IgD-negative memory B cell (primary cell): ENCODE results near the gene GALNT9. TPM values are rescaled to one million over a fixed set of nuclear protein-coding genes. Genes with fewer than 3 reads are reported as not detected.
A peak's percentile ranks its signal among the peaks of the same experiment; 100 is the strongest.

Source experiments
- H3K27ac Mint-ChIP-seq, 3 donors: one replicate each; pipeline ENCODE4 v1.8.0; 2020 to 2022; ENCODE audit warnings: mild to moderate bottlenecking in 3 of 3, mixed read lengths in 3 of 3, moderate library complexity in 1 of 3
- H3K27me3 Mint-ChIP-seq: one replicate; pipeline ENCODE4 v1.8.0; 2021; ENCODE audit warnings: mixed read lengths
- H3K36me3 Mint-ChIP-seq: one replicate; pipeline ENCODE4 v1.8.0; 2020; ENCODE audit warnings: mild to moderate bottlenecking, mixed read lengths
- H3K4me1 Mint-ChIP-seq, 3 donors: one replicate each; pipeline ENCODE4 v1.8.0; 2020 to 2022; ENCODE audit warnings: mixed read lengths in 3 of 3, mild to moderate bottlenecking in 1 of 3
- H3K4me3 Mint-ChIP-seq, 4 donors: one replicate each; pipeline ENCODE4 v1.8.0; 2020 to 2022; ENCODE audit warnings: mild to moderate bottlenecking in 4 of 4, mixed read lengths in 4 of 4, moderate library complexity in 3 of 4
- H3K9me3 Mint-ChIP-seq, 3 donors: one replicate each; pipeline ENCODE4 v1.8.0; 2020 to 2021; ENCODE audit warnings: mixed read lengths in 3 of 3, mild to moderate bottlenecking in 1 of 3
- polyA plus RNA-seq: library from polyadenylated mRNA; unstranded; fragments of 300-500 nt; fragmentation: Illumina TruSeq; gene quantifications from one replicate; pipeline ENCODE4 v1.2.3, GENCODE V29; 2021

GALNT9 gene
- polyA plus RNA-seq, 1 donor from 2014 or later: 1.5 TPM

- peak overlapping the region in 1 of 3 donors; percentile 95 for H3K27ac Mint-ChIP-seq
- H3K9me3 Mint-ChIP-seq: peaks cover 0 to 2% (median 0%) of the 10 kb centered on the region in 3 donors
- peaks cover 26% of the 10 kb centered on the region for H3K27me3 Mint-ChIP-seq
- no peaks in the 10 kb centered on the region for H3K36me3 Mint-ChIP-seq
- H3K4me1 Mint-ChIP-seq: peaks cover 0 to 8% (median 1%) of the 10 kb centered on the region in 3 donors
- no peak overlapping the region for H3K4me3 Mint-ChIP-seq
Measured at GRCh38 chr12:132282031-132282949, 47.1 kb downstream of the GALNT9 start.

DNA sequence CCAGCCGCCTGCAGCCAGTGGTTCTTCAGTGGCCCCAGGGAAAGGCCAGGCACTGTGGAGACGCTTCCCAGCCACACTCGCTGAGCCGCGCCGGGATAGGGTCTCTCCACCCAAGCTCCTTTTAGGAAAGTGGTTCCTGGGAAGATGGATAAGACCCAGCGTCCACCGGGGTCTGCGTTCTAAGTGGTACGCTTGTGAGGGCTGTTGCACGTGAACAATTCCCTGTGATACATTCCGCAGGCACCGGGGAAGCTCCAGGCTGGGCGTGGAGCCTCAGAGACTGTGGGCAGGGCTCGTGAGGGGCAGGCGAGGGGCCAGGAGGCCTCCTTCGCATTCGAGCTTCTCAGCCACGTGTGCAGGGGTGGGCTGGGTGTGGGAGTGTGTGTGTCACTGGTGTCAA, 48.4 kb downstream of the GALNT9 start:
- H3K36me3 Mint-ChIP-seq: no peaks in the 10 kb centered on the region
- peaks cover 0 to 8% (median 1%) of the 10 kb centered on the region in 3 donors for H3K4me1 Mint-ChIP-seq
- peaks cover 29% of the 10 kb centered on the region for H3K27me3 Mint-ChIP-seq
- H3K4me3 Mint-ChIP-seq: no peak overlapping the region
- H3K9me3 Mint-ChIP-seq: peaks cover 0 to 2% (median 0%) of the 10 kb centered on the region in 3 donors
- no peak overlapping the region for H3K27ac Mint-ChIP-seq

DNA sequence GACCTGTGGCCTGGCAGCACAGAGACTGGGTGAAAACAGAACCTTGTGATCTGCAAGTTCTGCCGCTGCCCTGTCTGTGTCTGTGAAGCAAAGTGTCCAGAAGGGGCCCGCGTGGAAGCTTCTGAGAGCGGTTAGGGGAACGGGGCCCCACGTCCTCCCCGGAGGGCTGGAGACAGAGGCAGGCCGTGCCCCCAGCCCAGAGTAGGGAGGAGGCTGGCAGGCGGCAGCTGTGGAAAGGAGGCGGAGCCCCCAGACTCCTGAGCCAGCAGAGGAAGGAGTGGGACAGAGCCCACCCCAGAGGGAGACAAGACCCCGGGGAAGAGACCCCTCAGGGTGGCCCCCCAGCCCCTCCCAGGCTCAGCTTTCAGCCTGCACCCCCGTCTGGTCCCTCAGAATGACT, 49.0 kb downstream of the GALNT9 start:
- peaks cover 0 to 7% (median 0%) of the 10 kb centered on the region in 3 donors for H3K4me1 Mint-ChIP-seq
- peak overlapping the region in 1 of 3 donors; percentile 46 for H3K27ac Mint-ChIP-seq
- peaks cover 29% of the 10 kb centered on the region for H3K27me3 Mint-ChIP-seq
- H3K9me3 Mint-ChIP-seq: peaks cover 0 to 2% (median 0%) of the 10 kb centered on the region in 3 donors
- H3K4me3 Mint-ChIP-seq: no peak overlapping the region
- no peaks in the 10 kb centered on the region for H3K36me3 Mint-ChIP-seq

DNA sequence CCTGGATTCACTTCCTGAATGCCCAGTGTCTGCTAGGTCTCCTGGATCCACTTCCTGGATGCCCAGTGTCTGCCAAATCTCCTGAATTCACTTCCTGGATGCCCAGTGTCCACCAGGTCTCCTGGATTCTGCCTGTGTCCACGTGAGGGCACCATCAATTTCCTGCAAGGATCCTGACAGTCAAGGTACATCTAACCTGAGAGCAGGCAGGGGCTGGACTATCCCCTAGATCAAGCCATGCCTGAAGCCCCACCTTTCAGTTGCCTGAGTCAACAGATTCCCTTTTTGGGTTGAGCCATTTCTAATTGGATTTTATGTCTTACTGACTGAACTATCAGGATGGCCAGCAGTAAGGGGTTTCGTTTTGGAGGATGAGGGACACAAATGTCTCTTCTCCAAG, 49.5 kb downstream of the GALNT9 start:
- H3K9me3 Mint-ChIP-seq: peaks cover 0 to 2% (median 0%) of the 10 kb centered on the region in 3 donors
- peaks cover 26% of the 10 kb centered on the region for H3K27me3 Mint-ChIP-seq
- H3K4me1 Mint-ChIP-seq: peaks cover 0 to 7% (median 0%) of the 10 kb centered on the region in 3 donors
- H3K4me3 Mint-ChIP-seq: no peak overlapping the region
- no peaks in the 10 kb centered on the region for H3K36me3 Mint-ChIP-seq
- no peak overlapping the region for H3K27ac Mint-ChIP-seq

DNA sequence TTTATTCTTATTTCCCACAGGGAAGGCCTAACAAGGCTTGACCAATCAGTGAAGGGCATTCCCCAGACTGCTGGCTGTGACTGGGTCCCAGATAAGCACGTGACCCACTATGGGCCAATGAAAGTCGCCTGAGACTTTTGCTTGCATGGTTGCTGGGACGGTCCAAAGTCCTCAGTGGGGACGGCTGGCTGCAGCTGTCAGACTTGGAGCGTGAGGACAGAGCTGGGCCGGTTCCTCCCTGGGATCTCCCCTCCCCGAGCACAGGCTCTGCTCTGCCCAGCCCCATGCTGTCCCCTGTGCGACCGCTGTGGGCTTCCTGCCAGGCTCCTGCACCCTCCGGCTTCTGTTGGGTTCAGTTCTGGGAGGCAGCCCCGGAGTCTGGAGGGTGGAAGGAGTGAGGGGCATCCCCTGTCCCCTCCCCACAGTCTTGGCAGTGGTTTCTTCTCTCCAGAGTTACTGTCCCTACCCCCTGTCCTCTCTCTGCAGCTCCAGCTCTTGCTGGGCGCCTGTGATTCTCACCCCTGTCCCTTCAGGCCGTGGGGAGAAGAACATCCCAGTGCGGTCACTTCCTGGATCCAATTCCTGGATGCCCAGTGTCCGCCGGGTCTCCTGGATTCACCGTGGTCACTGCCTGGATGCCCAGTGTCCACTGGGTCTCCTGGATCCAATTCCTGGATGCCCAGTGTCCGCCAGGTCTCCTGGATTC, 50.1 kb downstream of the GALNT9 start:
- Mint-ChIP-seq H3K4me3 (no peak overlapping the region), H3K9me3 (peaks cover 0 to 2% (median 0%) of the 10 kb centered on the region in 3 donors), H3K4me1 (peaks cover 0 to 6% (median 0%) of the 10 kb centered on the region in 3 donors), H3K27me3 (peaks cover 20% of the 10 kb centered on the region), H3K27ac (no peak overlapping the region), H3K36me3 (no peaks in the 10 kb centered on the region)

DNA sequence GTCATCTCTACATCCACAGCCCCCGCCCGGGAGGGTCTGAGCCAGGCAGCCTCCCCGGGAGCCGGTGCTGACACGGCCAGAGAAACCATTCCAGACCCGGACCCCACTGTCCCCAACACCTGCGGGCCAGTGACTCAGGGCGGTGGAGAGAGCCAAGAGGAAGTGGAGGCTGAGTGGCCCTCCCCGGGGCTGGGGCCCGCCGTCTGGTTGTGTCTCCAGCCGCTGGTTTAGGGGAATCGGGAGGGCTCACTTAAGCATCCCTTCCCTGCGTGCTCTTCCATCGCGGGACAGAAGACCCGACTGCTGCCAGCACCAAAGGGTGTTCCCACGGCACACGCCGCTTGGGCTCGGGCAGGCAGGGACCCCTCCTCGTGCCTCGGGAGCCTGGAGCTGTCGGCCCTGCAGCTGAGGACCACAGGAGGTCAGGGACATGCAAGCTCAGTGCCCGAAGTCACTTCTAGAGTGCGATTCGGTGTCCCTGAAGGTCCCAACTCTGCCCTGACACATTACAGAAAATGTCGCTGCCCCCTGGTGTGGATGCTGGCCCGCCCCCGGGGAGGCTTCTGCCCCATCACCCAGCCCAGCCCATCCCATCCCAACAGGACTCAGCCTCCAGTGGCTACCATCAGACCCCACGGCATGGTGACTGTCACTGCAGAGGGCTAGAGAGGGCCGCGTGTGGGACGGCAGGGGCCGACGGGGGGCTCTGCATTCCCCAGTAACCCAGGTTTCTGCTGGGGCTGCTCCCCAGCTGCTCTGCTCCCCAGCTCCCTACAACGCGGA, 50.8 kb downstream of the GALNT9 start:
- H3K27me3 Mint-ChIP-seq: peaks cover 17% of the 10 kb centered on the region
- no peak overlapping the region for H3K4me3 Mint-ChIP-seq
- H3K36me3 Mint-ChIP-seq: no peaks in the 10 kb centered on the region
- H3K27ac Mint-ChIP-seq: peak overlapping the region in 1 of 3 donors; percentile 16
- H3K4me1 Mint-ChIP-seq: no peaks in the 10 kb centered on the region
- no peaks in the 10 kb centered on the region for H3K9me3 Mint-ChIP-seq

DNA sequence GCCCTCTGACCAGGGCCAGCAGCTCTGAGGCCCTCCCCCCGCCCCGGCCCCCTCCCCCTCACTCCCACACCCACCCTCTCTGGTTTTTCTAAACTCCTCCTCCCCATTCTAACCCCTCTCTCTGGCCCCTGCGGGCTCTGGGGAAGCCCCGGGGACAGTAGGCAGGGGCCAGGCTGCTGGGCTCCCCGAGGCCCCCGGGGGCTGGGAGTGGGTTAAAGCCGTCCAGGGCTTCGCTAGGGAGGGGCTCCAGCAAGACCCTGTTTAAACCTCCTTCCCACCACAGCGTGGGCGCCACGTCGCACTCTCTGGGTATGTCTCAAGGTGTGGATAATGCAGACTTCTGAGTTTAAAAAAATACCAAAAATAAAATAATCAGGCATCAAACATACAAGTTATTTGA, 51.4 kb downstream of the GALNT9 start:
- Mint-ChIP-seq H3K4me1 (no peaks in the 10 kb centered on the region), H3K27me3 (peaks cover 17% of the 10 kb centered on the region), H3K4me3 (no peak overlapping the region), H3K36me3 (no peaks in the 10 kb centered on the region), H3K9me3 (no peaks in the 10 kb centered on the region), H3K27ac (no peak overlapping the region)

DNA sequence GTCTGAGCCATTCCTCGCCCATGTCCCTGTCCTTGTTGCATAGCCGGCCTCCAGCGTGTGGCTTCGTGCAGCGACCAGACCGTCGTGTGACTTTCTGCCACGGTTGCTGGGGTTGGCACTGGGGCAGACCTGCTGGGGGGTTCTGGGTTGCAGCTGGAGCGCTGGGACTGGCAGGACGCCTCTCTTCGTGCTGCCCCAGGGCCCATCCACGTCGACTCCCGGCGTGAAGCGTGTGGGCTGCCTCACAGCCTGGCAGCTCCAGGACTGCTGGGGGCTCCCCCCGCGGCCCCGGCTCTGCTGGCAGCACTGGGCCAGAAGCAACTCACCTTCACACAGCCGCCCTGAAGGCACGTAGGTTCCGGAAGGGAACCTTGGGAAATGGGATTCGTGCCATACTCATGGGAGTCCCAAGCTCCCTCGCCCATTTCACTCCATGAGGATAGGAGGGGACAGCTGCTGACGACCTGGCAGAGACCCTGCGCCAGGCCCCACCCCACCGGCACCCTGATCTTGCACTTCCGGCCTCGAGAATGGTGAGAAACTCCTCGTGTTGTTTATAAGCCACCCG, 51.9 kb downstream of the GALNT9 start:
- H3K27ac Mint-ChIP-seq: no peak overlapping the region
- H3K4me1 Mint-ChIP-seq: no peaks in the 10 kb centered on the region
- H3K27me3 Mint-ChIP-seq: peaks cover 17% of the 10 kb centered on the region
- no peaks in the 10 kb centered on the region for H3K36me3 Mint-ChIP-seq
- no peak overlapping the region for H3K4me3 Mint-ChIP-seq
- no peaks in the 10 kb centered on the region for H3K9me3 Mint-ChIP-seq

DNA sequence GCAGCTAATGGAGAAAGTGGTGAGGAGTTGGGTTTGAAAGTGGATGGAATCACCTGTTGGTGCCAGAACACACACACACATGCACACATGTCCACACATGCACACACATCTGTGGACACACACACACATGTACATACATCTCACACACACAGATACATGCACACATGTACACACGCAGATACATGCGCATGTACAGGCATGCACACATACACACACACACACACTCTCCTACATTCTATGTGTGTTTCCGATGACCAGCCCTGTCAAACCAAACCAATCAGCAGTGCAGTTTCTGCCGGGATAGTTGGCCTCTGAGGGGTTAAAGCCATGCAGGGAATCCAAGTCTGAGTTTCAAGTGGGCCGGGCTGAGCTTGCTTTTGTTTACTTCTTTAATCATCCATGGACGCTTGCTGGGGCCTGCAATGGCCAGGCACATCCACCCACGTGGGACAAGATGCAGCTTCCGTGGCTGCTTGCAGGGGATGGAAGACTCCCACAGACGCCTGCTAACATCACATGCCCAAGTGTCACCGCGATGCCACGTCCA, 52.5 kb downstream of the GALNT9 start:
- Mint-ChIP-seq H3K27me3 (peaks cover 17% of the 10 kb centered on the region), H3K27ac (no peak overlapping the region), H3K4me1 (no peaks in the 10 kb centered on the region), H3K4me3 (no peak overlapping the region), H3K36me3 (no peaks in the 10 kb centered on the region), H3K9me3 (no peaks in the 10 kb centered on the region)

DNA sequence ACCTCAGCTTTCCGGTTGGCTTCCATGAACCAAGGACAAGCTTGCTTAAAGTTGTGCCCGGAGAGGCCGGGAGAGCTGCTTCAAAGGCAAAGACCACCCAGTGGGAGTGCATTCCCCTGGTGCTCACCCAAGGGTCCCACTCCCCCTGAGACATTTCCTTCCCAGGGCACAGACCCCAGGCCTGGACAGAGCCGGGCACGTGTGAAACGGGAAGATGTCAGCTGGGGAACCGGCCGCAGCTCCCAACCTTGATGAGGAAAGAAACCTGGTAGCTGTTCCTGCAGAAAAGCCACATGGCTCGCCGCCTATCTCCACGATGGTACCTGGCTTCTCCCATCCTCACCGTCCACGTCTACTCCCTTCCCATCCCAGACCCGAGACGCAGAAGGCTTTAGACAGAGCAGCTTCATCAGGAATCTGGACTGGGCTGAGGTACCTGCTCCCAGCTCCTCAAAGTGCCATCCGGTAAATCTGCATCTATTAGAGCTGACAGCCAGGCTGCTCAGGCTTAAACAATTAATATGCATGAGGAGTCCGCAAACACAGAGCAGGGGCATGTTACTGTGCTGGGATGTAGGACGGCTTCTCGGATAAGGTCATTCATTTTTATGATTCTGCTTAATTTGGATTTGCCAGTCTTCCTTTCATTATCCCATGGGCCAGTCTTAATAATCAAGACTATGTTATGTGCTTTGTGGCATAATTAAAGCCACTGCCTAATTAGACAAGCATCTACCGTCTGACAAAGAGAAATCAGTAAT, 53.1 kb downstream of the GALNT9 start:
- H3K27me3 Mint-ChIP-seq: peaks cover 17% of the 10 kb centered on the region
- H3K9me3 Mint-ChIP-seq: no peaks in the 10 kb centered on the region
- H3K36me3 Mint-ChIP-seq: no peaks in the 10 kb centered on the region
- no peaks in the 10 kb centered on the region for H3K4me1 Mint-ChIP-seq
- H3K4me3 Mint-ChIP-seq: no peak overlapping the region
- H3K27ac Mint-ChIP-seq: no peak overlapping the region

DNA sequence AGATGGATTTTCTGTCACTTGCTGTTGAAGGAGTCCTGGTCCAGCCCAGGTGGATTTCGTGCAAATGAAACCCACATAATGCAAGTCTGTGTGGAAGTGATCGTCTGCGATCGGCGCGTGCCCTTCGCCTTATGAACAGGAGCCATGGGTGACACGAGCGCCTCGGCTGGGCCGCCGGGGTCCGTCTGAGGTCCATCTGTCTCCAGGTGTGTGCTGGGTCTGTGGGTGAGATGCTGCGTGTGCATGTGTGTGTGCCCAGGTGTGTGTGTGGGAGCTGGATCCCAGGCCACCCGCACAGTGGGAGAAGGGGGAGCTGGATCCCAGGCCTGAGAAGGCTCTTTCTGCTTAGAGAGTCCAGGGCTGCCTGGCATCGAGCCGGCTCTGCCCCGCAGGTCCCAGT, 53.8 kb downstream of the GALNT9 start:
- Mint-ChIP-seq H3K27ac (no peak overlapping the region), H3K4me1 (no peaks in the 10 kb centered on the region), H3K9me3 (no peaks in the 10 kb centered on the region), H3K36me3 (no peaks in the 10 kb centered on the region), H3K4me3 (no peak overlapping the region), H3K27me3 (peaks cover 17% of the 10 kb centered on the region)

- H3K9me3 Mint-ChIP-seq: no peaks in the 10 kb centered on the region
- H3K4me1 Mint-ChIP-seq: no peaks in the 10 kb centered on the region
- no peaks in the 10 kb centered on the region for H3K36me3 Mint-ChIP-seq
- H3K27ac Mint-ChIP-seq: no peak overlapping the region
- H3K4me3 Mint-ChIP-seq: no peak overlapping the region
- peaks cover 15% of the 10 kb centered on the region for H3K27me3 Mint-ChIP-seq
Measured at GRCh38 chr12:132275110-132275531, 54.3 kb downstream of the GALNT9 start.

GRCh38 chr12:132273992-132274334, 55.4 kb downstream of the GALNT9 start:
- H3K4me1 Mint-ChIP-seq: no peaks in the 10 kb centered on the region
- peaks cover 10% of the 10 kb centered on the region for H3K27me3 Mint-ChIP-seq
- no peak overlapping the region for H3K4me3 Mint-ChIP-seq
- no peaks in the 10 kb centered on the region for H3K36me3 Mint-ChIP-seq
- H3K9me3 Mint-ChIP-seq: no peaks in the 10 kb centered on the region
- no peak overlapping the region for H3K27ac Mint-ChIP-seq

DNA sequence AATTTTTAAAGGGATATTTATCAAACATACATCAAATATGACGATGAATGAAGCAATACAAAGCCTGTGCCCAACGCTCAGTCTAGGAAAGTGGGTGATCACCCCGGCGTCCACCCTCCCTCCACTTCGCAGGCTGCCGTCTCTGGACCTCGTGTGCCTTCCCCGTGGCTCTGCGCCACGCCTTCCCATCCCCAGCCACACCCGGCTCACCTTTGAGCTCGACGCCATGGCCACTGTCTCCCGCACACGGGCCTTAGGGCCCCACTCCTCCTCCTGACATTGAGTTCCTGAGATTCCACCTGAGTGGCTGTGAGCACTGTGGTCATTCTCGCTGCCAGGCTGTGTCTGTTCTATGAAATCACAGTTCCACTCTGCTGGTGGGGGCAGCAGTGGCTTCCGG, 56.7 kb downstream of the GALNT9 start:
- no peaks in the 10 kb centered on the region for H3K36me3 Mint-ChIP-seq
- no peak overlapping the region for H3K27ac Mint-ChIP-seq
- H3K4me3 Mint-ChIP-seq: no peak overlapping the region
- no peaks in the 10 kb centered on the region for H3K9me3 Mint-ChIP-seq
- peaks cover 8% of the 10 kb centered on the region for H3K27me3 Mint-ChIP-seq
- no peaks in the 10 kb centered on the region for H3K4me1 Mint-ChIP-seq
